HG02870 (cell line): ENCODE measurements around the gene ELOVL2.
"Not testable (repeated sequence)": the region's sequence is repeated elsewhere in the genome, so short reads cannot be mapped to it uniquely, and the experiment has no call there.

Experiments used
- ATAC-seq: cut with Tn5 transposase; IDR thresholded peaks from one replicate; pipeline ENCODE4 v1.9.1; 2021; ENCODE audit warnings: mild to moderate bottlenecking, moderate library complexity; ENCODE audit not compliant: unreplicated experiment

Gene ELOVL2, protein sequence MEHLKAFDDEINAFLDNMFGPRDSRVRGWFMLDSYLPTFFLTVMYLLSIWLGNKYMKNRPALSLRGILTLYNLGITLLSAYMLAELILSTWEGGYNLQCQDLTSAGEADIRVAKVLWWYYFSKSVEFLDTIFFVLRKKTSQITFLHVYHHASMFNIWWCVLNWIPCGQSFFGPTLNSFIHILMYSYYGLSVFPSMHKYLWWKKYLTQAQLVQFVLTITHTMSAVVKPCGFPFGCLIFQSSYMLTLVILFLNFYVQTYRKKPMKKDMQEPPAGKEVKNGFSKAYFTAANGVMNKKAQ

GRCh38 chr6:11043961-11044711 is at the start of gene ELOVL2:
Gene ELOVL2, minus strand, starts transcription at chr6:11044305. Its CDS starts 75 bp downstream, at chr6:11044230.
- ATAC-seq: no peak

DNA sequence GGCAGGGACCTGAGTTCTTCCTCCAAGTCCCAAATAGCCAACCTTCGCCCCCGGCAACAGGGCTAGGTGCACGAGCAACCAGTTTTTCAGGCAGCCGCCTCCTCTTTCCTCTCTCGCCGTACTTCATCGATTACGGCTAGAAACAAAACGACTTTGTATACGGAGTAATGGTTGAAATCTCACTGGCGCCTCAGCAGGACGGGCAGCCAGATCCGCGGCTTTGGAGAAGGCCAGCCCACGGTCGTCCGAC is 49.2 kb upstream of the ELOVL2 start:
- ATAC-seq: peak; percentile 22

- ATAC-seq: peak; percentile 38
These were observed 48.7 kb upstream of the ELOVL2 start for GRCh38 chr6:11092668-11093375.

- not testable (repeated sequence) for ATAC-seq
These were observed 47.0 kb upstream of the ELOVL2 start for GRCh38 chr6:11091141-11091540.

GRCh38 chr6:11089695-11090094 is 45.6 kb upstream of the ELOVL2 start:
- no peak for ATAC-seq

- not testable (repeated sequence) for ATAC-seq
These were observed 43.2 kb upstream of the ELOVL2 start for GRCh38 chr6:11087141-11087812.

GRCh38 chr6:11085758-11086435 is 41.8 kb upstream of the ELOVL2 start:
- ATAC-seq: no peak

DNA sequence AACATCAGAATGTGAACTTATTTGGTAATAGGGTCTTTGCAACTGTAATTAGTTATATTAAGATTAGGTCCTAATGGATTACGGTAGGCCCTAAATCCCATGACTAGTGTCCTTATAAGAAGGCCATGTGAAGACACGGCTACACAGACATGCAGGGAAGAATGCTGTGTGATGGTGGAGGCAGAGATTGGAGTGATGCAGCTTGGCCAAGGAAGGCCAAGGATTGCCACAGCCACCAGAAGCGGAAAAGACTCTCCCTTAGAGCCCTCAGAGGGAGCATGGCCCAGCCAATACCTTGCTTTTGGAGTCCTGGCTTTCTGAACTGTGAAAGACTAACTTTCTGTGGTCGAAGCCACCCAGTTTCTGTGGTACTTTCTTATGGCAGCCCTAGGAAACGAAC is 39.9 kb upstream of the ELOVL2 start:
- ATAC-seq: no peak

- ATAC-seq: no peak
These were observed 39.4 kb upstream of the ELOVL2 start for GRCh38 chr6:11083491-11083890.

DNA sequence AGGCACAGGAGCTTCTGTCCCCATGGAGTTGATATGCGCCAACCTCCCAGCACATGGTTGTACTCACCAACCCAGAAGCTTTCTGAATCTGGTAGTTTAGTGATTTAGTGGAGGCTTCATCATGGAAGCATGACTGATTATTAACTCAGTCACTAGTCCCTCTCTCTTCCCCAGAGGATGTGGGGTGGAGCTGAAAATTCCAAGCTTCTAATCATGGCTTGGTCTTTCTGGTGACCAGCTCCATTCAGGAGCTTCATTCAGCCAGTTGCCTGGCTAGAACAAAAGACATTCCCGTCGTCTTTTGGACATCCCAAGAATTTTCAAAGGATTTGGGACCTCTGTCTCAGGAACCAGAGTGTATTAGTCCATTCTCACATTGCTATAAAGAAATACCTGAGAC is 36.2 kb upstream of the ELOVL2 start:
- ATAC-seq: no peak

DNA sequence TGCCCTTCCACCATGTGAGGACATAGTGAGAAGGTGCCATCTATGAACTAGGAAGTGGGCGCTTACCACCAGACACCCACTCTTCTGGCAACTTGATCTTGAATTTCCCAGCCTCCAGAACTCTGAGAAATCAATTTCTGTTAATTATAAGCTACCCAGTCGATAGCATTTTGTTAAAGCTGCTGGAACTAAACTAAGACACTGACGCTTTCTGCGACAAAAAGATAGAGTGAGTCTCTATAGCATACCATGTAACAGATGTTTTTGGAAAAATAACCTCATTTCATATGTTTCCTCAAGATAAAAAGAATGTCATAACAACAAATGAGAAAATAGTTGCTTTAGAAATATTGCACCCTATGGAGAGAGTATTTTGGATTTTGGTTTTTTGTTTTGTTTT is 34.2 kb upstream of the ELOVL2 start:
- ATAC-seq: no peak

DNA sequence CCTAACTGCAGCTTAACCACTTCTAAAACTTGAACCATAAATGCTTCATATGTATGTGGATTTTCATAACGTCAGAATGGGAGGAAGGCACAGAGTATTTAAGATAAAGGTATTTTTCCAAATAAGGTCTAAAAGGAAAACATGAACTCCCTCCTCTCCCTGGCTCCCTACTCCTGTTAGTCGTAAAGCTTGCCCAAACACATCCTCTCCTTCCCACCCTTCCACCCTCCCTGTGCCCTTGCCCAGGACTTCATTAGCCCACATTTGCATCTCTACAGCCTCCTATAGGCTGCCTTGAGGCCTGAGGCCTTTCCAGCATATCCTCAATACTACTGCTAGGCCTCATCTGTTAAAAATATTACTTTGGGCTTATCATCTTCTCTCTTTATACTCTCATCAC is 32.4 kb upstream of the ELOVL2 start:
- ATAC-seq: no peak

DNA sequence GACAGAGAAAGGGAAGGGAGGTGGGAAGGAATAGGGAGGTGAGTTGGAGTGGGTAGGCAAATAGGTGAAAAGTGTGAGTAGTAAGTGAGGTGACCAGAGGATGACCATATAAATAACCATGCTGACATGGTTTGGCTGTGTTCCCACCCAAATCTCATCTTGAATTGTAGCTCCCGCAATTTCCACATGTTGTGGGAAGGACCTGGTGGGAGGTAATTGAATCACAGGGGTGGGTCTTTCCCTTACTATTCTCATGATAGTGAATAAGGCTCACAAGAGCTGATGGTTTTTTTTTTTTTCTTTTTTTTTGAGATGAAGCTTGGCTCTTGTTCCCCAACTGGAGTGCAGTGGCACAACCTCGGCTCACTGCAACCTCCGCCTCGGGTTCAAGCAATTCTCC is 28.0 kb upstream of the ELOVL2 start:
- no peak for ATAC-seq

DNA sequence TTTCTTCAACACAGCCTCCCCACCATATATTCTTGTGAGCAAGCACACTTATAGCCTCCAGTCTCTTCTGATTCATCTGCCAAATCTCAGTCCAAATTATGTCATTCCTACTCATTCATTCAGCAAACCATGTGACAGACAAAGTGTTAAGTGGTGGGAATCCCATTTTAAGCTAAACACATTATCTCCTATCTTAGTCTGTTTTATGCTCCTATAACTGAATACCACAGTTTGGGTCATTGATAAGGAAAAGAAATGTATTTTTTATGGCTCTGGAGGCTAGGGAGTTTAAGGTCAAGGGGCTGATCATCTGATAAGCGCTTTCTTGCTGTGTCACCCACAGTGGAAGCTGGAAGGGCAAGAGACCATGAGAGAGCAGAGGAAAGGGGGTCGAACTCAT is 25.7 kb upstream of the ELOVL2 start:
- ATAC-seq: no peak

- ATAC-seq: no peak
These were observed 23.2 kb upstream of the ELOVL2 start for GRCh38 chr6:11067348-11067747.

- no peak for ATAC-seq
These were observed 22.6 kb upstream of the ELOVL2 start for GRCh38 chr6:11066505-11067347.

DNA sequence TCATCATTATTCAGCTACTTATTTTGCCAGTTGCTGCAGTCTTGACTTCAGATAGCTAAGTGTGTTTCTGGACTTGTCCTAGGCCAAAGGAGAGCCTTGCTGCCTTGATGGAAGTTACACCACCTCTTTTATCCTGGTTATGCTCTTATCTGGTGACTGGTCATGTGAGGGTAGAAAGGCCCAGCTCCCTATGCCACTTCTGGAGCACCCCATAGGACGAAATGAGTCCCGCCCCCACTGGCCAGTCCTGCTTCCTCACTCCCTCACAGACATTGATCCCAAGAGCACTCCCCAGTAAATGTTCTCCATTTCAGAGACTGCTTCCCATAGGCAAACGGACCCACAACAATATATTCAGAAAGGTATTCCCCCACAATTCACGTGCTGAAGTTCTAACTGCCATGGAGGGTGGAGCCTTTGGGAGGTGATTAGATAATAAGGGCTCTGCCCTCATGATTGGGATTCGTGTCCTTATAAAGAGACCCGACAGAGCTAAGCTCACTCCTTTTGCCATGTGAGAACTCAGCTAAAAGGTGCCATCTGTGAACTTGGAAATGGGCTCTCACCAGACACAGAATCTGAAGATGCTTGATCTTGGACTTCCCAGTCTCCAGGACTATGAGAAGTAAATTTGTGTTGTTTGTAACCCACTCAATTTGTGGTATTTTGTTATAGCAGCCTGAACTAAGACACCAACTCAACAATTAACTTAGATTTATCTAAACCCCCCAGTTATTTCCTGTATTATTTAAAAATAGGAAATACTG is 21.5 kb upstream of the ELOVL2 start:
- no peak for ATAC-seq

- no peak for ATAC-seq
These were observed 20.7 kb upstream of the ELOVL2 start for GRCh38 chr6:11064836-11065235.

DNA sequence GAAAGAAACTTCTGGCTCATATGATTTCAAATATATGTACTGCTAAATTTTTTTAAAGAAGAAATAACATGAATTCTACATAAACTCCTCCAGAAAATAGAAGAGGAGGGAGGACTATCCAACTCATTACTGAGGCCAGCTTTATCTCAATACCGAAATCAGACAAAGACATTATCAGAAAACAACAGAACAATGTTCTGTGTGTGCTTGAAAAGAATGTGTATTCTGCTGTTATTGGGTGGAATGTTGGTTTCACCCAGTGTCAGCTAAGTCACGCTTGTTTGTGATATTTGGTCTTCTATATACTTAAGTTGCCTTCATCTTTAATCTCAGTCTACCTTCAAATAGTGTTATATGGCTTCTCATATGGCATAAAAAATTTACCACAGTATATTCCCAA is 18.6 kb upstream of the ELOVL2 start:
- ATAC-seq: no peak
